Colonic mucosa (tissue), 4 donors: ENCODE results near the gene DSG2. TPM values are rescaled to one million over a fixed set of nuclear protein-coding genes. Genes with fewer than 3 reads are reported as not detected.

ENCODE experiments used
- DNase-seq: peaks from one replicate; pipeline ENCODE4 v3.0.0-alpha.2; 2020
- H3K27ac ChIP-seq: fragments of 200-600 bp; one replicate; pipeline ENCODE4 v1.8.0; 2021
- H3K27me3 ChIP-seq: fragments of 200-600 bp; one replicate; pipeline ENCODE4 v1.8.0; 2021
- H3K36me3 ChIP-seq: fragments of 200-600 bp; one replicate; pipeline ENCODE4 v1.8.0; 2021
- H3K4me1 ChIP-seq: fragments of 200-600 bp; one replicate; pipeline ENCODE4 v1.8.0; 2021; ENCODE audit warnings: mild to moderate bottlenecking
- H3K4me3 ChIP-seq: fragments of 200-600 bp; one replicate; pipeline ENCODE4 v1.8.0; 2021
- H3K9ac ChIP-seq, 2 donors: one replicate each; pipeline ENCODE4 v1.7.0; 2013; ENCODE audit warnings: control low read depth in 2 of 2, low read depth in 2 of 2, low read length in 2 of 2
- H3K9me3 ChIP-seq: fragments of 200-600 bp; one replicate; pipeline ENCODE4 v1.8.0; 2021
- intact Hi-C: fragments of 100-400 bp; cut with DNase I; formaldehyde crosslinking; loops from one replicate; pipeline ENCODE4 v1.14.1; 2022
- total RNA-seq, 2 donors: library from RNA; stranded (reverse); fragmentation: NEBNext Ultra II Directional in 1 of 2; extraction: Animal tissue kit (Norgen Biotek cat#: 25700) in 1 of 2; gene quantifications; one replicate each; pipeline ENCODE4 v1.2.1, GENCODE V29; 2021
- TF ChIP-seq, protein P1 (sequence below): fragments of 200-600 bp; IDR thresholded peaks from one replicate; pipeline ENCODE4 v1.8.0; 2022; ENCODE audit warnings: antibody characterized with exemption, mild to moderate bottlenecking
- donor health status: healthy.
- donor health status: DM: no; HTN: no; CAD: no.
- donor health status: DM: no; HTN: no; CAD: no.

DSG2 gene
- total RNA-seq, 2 donors from 2014 or later, result 237 to 308 TPM

DNA sequence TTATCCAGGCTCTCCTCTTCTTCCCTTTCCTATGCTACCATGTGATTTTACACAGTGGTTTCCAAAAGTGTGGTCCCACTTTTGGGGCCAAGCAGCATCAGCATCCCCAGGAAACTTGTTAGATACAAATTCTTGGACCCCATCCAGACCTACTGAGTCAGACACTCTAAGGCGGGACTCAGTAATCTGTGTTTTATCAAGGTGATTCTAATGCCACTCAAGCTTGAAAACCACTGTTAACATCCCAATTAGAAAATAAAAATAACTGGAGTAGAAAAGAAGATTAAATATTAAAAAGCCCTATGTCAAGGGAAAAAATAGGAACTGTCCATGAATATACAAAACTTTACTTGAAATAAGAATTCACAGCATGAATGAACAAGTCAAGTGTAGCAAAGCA, 10.8 kb downstream of the DSG2 start:
- Histone ChIP-seq H3K27ac (no peak overlapping the region), H3K9ac (no peak overlapping the region), H3K27me3 (no peaks in the 10 kb centered on the region), H3K36me3 (no peaks in the 10 kb centered on the region), H3K4me1 (no peaks in the 10 kb centered on the region), H3K9me3 (no peaks in the 10 kb centered on the region), H3K4me3 (no peak overlapping the region)
- intact Hi-C loops, result loop anchor here (10.0 kb wide), 1 partner anchor 84 kb away; no protein-coding TSS in a partner anchor
- TF ChIP-seq, protein P1, sequence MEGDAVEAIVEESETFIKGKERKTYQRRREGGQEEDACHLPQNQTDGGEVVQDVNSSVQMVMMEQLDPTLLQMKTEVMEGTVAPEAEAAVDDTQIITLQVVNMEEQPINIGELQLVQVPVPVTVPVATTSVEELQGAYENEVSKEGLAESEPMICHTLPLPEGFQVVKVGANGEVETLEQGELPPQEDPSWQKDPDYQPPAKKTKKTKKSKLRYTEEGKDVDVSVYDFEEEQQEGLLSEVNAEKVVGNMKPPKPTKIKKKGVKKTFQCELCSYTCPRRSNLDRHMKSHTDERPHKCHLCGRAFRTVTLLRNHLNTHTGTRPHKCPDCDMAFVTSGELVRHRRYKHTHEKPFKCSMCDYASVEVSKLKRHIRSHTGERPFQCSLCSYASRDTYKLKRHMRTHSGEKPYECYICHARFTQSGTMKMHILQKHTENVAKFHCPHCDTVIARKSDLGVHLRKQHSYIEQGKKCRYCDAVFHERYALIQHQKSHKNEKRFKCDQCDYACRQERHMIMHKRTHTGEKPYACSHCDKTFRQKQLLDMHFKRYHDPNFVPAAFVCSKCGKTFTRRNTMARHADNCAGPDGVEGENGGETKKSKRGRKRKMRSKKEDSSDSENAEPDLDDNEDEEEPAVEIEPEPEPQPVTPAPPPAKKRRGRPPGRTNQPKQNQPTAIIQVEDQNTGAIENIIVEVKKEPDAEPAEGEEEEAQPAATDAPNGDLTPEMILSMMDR, result no peak
- DNase-seq, result no peak

DNA sequence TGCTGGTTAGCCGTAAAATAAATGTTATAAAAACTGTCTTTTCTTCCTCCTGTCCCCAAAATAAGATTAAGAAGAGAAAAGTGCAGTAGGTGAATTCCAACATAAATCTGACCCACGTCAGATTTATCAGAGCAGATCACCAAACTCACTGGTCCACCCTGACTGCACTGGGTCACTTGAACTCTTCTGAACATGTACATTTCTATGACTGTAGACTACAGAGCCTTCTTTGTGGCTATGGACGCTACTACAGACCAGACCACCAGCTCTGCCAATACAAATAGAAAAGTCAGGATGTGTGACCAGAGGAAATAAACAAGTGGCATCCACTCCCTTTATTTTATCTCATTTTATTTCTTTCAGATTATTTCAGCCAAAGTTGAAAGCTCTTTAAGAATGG, 11.6 kb downstream of the DSG2 start:
- TF ChIP-seq, protein P1, result no peak
- Histone ChIP-seq H3K9ac (no peak overlapping the region), H3K9me3 (no peaks in the 10 kb centered on the region), H3K36me3 (no peaks in the 10 kb centered on the region), H3K4me3 (no peak overlapping the region), H3K4me1 (no peaks in the 10 kb centered on the region), H3K27ac (no peak overlapping the region), H3K27me3 (no peaks in the 10 kb centered on the region)
- no peak for DNase-seq
- intact Hi-C loops, result loop anchor here (10.0 kb wide), 1 partner anchor 85 kb away; no protein-coding TSS in a partner anchor

DNA sequence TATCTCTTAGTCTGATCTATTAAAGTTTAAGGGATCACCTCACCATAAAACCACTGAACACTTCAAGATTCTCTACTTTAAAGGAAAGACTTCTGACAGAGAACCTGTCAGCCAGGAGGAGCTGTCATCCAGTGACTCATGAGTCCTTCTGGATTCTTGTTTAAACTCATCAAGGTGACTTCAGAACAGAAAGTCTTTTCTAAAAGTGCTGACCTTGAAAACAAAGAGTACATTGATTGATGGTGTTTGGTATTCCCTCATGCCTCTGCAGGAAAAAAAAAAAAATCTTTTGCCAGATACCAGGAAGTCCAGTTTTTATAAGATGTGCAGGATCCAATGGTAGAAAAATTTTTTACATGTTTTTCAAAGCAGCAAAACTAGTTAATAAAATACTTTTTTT, 12.3 kb downstream of the DSG2 start:
- Histone ChIP-seq H3K27ac (peak overlapping the region; percentile 40), H3K9ac (no peak overlapping the region), H3K4me3 (no peak overlapping the region), H3K27me3 (no peaks in the 10 kb centered on the region), H3K9me3 (no peaks in the 10 kb centered on the region), H3K4me1 (no peaks in the 10 kb centered on the region), H3K36me3 (no peaks in the 10 kb centered on the region)
- no peak for DNase-seq
- TF ChIP-seq, protein P1, result no peak
- intact Hi-C loops, result no loop called here

GRCh38 chr18:31511098-31511497, 13.1 kb downstream of the DSG2 start:
- intact Hi-C loops, result no loop called here
- H3K27ac ChIP-seq, result peak overlapping the region; percentile 63
- no peak for DNase-seq
- no peak overlapping the region for H3K4me3 ChIP-seq
- no peaks in the 10 kb centered on the region for H3K4me1 ChIP-seq
- no peaks in the 10 kb centered on the region for H3K36me3 ChIP-seq
- H3K27me3 ChIP-seq, result no peaks in the 10 kb centered on the region
- no peaks in the 10 kb centered on the region for H3K9me3 ChIP-seq
- peak overlapping the region in 1 of 2 donors; percentile 53 for H3K9ac ChIP-seq
- TF ChIP-seq, protein P1, result no peak

DNA sequence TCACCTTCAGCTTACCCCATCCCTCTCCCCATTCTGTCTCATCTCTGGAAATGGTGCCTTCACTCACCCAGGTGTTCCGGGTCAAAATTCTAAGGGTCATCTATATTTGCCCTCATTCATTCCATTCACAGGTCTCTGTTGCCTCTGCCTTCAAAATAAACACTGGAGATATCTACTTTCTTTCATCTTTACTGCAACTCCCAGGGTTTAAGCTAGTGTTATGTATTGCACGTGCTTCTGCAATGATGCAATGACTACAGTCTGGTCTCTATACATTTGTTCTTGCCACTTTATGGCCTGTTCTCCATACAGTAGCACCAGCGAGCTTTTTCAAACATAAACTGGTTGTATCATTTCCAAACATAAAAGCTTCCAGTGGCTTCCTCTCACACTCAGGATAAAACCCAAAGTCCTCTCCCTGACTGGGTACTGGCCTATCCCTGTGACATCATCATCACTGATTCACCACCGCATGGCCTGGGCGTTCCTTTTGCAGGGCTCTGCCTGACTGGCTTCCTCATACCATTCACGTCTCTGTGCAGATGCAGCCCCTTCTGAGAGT, 14.3 kb downstream of the DSG2 start:
- H3K4me3 ChIP-seq, result no peak overlapping the region
- TF ChIP-seq, protein P1, result no peak
- H3K27ac ChIP-seq, result peak overlapping the region; percentile 63
- H3K27me3 ChIP-seq, result no peaks in the 10 kb centered on the region
- no peaks in the 10 kb centered on the region for H3K9me3 ChIP-seq
- intact Hi-C loops, result no loop called here
- peak; percentile 88 for DNase-seq
- no peaks in the 10 kb centered on the region for H3K36me3 ChIP-seq
- H3K9ac ChIP-seq, result peak overlapping the region in 1 of 2 donors; percentile 42
- no peaks in the 10 kb centered on the region for H3K4me1 ChIP-seq
